Measurements from ENCODE around the gene SPPL2A. TPM values are rescaled to one million over a fixed set of nuclear protein-coding genes. Genes with fewer than 3 reads are reported as not detected.

Gene SPPL2A
- total RNA-seq, 1 donor from 2014 or later = 128 TPM

DNA sequence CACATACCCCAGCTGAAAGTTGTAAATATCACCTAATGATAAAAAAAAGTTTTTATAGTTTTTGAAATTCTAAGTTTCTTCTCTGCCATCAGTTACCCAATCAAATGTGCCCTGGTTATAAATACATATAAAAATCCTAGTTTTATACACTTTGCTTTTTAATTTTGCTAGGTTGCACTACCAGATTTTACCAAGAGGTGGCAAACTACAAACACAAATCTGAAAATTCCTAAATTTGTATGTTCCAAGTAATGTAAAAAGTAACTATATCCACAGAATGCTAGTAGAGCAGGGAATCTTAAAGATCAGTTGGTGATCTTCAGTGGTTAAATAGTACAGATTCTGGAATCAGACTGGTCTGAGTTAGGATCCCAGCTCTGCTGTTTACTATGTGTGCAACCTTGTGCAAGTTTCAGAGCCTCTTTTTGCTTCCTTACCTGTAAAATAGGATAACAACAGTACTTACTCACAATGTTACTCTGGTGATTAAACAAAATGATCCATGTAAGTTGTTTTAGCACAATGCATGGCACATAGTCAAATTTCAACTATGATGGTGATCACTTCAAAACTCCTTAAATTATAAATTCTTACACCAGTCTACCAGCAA is 89.9 kb downstream of the SPPL2A start:
- intact Hi-C loops (cut with DNase I) = no loop called here
- no peaks in the 10 kb centered on the region for H3K27me3 ChIP-seq (ENCODE audit: low read depth)
- no peak for DNase-seq
- TF ChIP-seq, protein P1, sequence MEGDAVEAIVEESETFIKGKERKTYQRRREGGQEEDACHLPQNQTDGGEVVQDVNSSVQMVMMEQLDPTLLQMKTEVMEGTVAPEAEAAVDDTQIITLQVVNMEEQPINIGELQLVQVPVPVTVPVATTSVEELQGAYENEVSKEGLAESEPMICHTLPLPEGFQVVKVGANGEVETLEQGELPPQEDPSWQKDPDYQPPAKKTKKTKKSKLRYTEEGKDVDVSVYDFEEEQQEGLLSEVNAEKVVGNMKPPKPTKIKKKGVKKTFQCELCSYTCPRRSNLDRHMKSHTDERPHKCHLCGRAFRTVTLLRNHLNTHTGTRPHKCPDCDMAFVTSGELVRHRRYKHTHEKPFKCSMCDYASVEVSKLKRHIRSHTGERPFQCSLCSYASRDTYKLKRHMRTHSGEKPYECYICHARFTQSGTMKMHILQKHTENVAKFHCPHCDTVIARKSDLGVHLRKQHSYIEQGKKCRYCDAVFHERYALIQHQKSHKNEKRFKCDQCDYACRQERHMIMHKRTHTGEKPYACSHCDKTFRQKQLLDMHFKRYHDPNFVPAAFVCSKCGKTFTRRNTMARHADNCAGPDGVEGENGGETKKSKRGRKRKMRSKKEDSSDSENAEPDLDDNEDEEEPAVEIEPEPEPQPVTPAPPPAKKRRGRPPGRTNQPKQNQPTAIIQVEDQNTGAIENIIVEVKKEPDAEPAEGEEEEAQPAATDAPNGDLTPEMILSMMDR (IDR thresholded peaks at IDR 0.05) = peak; percentile 78
- H3K27ac ChIP-seq = no peak overlapping the region
- no peak for ATAC-seq
- peaks cover 15% of the 10 kb centered on the region for H3K4me1 ChIP-seq
- peaks cover 14% of the 10 kb centered on the region for H3K36me3 ChIP-seq
- no peaks in the 10 kb centered on the region for H3K9me3 ChIP-seq
- no peak overlapping the region for H3K4me3 ChIP-seq

DNA sequence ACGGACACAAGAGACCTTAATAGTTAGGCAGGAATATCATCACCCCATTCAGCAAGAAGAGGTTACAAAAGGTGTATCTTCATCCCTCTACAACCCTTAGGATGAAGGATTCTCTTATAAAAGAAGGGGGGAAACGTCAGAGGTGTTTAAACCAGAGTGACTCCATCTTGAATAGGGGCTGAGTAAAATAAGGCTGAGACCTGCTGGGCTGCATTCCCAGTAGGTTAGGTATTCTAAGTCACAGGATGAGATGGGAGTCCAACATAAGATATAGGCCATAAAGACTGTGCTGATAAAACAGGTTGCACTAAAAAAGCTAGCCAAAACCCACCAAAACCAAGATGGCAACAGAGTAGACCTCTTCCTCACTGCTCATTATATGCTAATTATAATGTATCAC is 95.4 kb downstream of the SPPL2A start:
- no peak for DNase-seq
- H3K27me3 ChIP-seq (ENCODE audit: low read depth) = no peaks in the 10 kb centered on the region
- H3K36me3 ChIP-seq = peaks cover 30% of the 10 kb centered on the region
- H3K27ac ChIP-seq = no peak overlapping the region
- no peaks in the 10 kb centered on the region for H3K4me1 ChIP-seq
- ATAC-seq = no peak
- intact Hi-C loops (cut with DNase I) = no loop called here
- H3K9me3 ChIP-seq = no peaks in the 10 kb centered on the region
- H3K4me3 ChIP-seq = no peak overlapping the region
- TF ChIP-seq, protein P1 (IDR thresholded peaks at IDR 0.05) = no peak

DNA sequence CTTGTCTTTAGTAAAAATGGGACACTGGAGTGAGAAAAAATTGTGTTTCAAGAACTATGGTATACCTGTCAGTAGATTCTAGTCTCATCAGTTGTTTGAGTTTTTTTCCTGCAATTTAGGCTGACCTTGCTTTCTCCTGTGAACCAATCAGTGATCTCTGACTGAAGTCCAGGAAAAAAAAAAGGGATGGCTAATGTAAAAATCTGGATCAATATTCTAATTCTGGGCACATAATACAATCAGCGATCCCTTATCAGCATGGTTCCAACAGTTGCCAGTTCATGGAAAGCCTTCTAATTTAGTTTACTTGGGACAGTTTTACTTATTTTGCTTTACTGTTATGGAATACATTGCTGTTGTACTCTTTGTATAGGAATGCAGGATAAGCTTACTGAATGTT is 95.9 kb downstream of the SPPL2A start:
- Histone ChIP-seq H3K27me3 (ENCODE audit: low read depth) (no peaks in the 10 kb centered on the region), H3K4me1 (no peaks in the 10 kb centered on the region), H3K4me3 (no peak overlapping the region), H3K27ac (no peak overlapping the region), H3K36me3 (peaks cover 29% of the 10 kb centered on the region), H3K9me3 (no peaks in the 10 kb centered on the region)
- DNase-seq = no peak
- intact Hi-C loops (cut with DNase I) = no loop called here
- TF ChIP-seq, protein P1 (IDR thresholded peaks at IDR 0.05) = no peak
- ATAC-seq = no peak

DNA sequence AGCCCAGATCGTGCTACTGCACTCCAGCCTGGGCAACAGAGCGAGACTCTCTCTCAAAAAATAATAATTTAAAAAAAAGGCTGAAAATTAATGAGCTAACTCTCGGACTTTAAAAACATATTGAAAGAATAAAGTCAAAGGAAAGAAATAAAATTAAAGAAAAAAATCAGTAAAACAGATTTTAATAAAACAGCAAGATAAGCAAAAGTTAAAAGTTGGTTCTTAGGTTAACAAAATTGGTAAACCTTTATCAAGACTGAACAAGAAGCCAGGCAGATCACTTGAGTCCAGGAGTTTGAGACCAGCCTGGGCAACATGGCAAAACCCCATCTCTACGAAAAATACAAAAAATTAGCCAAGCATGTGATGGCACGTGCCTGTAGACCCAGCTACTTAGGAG is 99.6 kb downstream of the SPPL2A start:
- H3K27ac ChIP-seq = no peak overlapping the region
- intact Hi-C loops (cut with DNase I) = no loop called here
- no peak for ATAC-seq
- H3K4me3 ChIP-seq = no peak overlapping the region
- TF ChIP-seq, protein P1 (IDR thresholded peaks at IDR 0.05) = no peak
- H3K36me3 ChIP-seq = peaks cover 42% of the 10 kb centered on the region
- no peaks in the 10 kb centered on the region for H3K4me1 ChIP-seq
- DNase-seq = no peak
- no peaks in the 10 kb centered on the region for H3K27me3 ChIP-seq (ENCODE audit: low read depth)
- H3K9me3 ChIP-seq = no peaks in the 10 kb centered on the region

DNA sequence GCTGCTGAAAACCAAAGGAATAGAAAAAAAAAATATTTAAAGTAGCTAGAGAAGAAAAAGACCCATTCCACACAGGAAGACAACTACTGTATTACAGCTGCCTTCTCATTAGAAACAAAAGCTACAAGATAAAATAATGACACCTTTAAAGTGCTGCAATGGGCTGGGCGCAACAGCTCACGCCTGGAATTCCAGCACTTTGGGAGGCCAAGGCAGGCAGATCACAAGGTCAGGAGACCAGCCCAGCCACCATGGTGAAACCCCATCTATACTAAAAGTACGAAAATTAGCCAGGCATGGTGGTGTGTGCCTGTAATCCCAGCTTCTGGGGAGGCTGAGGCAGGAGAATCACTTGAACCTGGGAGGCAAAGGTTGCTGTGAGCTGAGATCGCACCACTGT is 110.0 kb downstream of the SPPL2A start:
- Histone ChIP-seq H3K9me3 (no peaks in the 10 kb centered on the region), H3K27ac (no peak overlapping the region), H3K36me3 (peaks cover 92% of the 10 kb centered on the region), H3K27me3 (ENCODE audit: low read depth) (no peaks in the 10 kb centered on the region), H3K4me1 (no peaks in the 10 kb centered on the region), H3K4me3 (no peak overlapping the region)
- intact Hi-C loops (cut with DNase I) = no loop called here
- TF ChIP-seq, protein P1 (IDR thresholded peaks at IDR 0.05) = no peak
- no peak for ATAC-seq
- DNase-seq = no peak
